HEK293T (cell line): ENCODE measurements around the gene NFATC2IP.

Experiments used
- CTCF ChIA-PET: fragments of 350-600 bp; formaldehyde crosslinking; extraction: SDS; loops from one replicate; lab custom pipeline; 2021; ENCODE audit warnings: antibody characterized with exemption, inconsistent platforms; lab: Yijun Ruan, JAX
- POLR2A ChIA-PET: fragments of 350-600 bp; formaldehyde crosslinking; extraction: SDS; loops from one replicate; lab custom pipeline; 2020; ENCODE audit warnings: antibody characterized with exemption, inconsistent platforms; lab: Yijun Ruan, JAX
- DNase-seq: peaks from one replicate; pipeline ENCODE4 v3.0.0; 2012; ENCODE audit warnings: mixed read lengths; ENCODE audit errors: extremely low spot score
- ARNT ChIP-seq: fragments of 450-650 bp; IDR thresholded peaks from 2 replicates; pipeline ENCODE4 v1.6.1; 2017; ENCODE audit warnings: mild to moderate bottlenecking
- BHLHE40 ChIP-seq: fragments of 450-650 bp; IDR thresholded peaks from 2 replicates; pipeline ENCODE4 v1.6.1; 2016; ENCODE audit warnings: mild to moderate bottlenecking, moderate library complexity, borderline replicate concordance
- CTBP1 ChIP-seq: fragments of 450-650 bp; IDR thresholded peaks from 2 replicates; pipeline ENCODE4 v1.6.1; 2016; ENCODE audit warnings: borderline replicate concordance
- ELF4 ChIP-seq: fragments of 450-650 bp; IDR thresholded peaks from 2 replicates; pipeline ENCODE4 v1.6.1; 2017; ENCODE audit warnings: antibody characterized with exemption
- FOXA1 ChIP-seq: fragments of 450-650 bp; IDR thresholded peaks from 2 replicates; pipeline ENCODE4 v1.6.1; 2016; ENCODE audit warnings: mild to moderate bottlenecking
- FOXK2 ChIP-seq: fragments of 450-650 bp; IDR thresholded peaks from 2 replicates; pipeline ENCODE4 v1.6.1; 2016; ENCODE audit warnings: mild to moderate bottlenecking
- FOXM1 ChIP-seq: fragments of 450-650 bp; IDR thresholded peaks from 2 replicates; pipeline ENCODE4 v1.6.1; 2017; ENCODE audit warnings: mild to moderate bottlenecking, borderline replicate concordance
- HDGF ChIP-seq: fragments of 450-650 bp; IDR thresholded peaks from 2 replicates; pipeline ENCODE4 v1.6.1; 2017; ENCODE audit warnings: antibody characterized with exemption, borderline replicate concordance
- L3MBTL2 ChIP-seq: fragments of 450-650 bp; conservative IDR thresholded peaks from 2 replicates; pipeline ENCODE4 v1.6.1; 2016; ENCODE audit warnings: mild to moderate bottlenecking
- LEF1 ChIP-seq: fragments of 450-650 bp; IDR thresholded peaks from 2 replicates; pipeline ENCODE4 v1.6.1; 2017; ENCODE audit warnings: mild to moderate bottlenecking, borderline replicate concordance
- NFRKB ChIP-seq: fragments of 450-650 bp; IDR thresholded peaks from 2 replicates; pipeline ENCODE4 v1.6.1; 2016; ENCODE audit warnings: mild to moderate bottlenecking, moderate library complexity
- PKNOX1 ChIP-seq: fragments of 450-650 bp; IDR thresholded peaks from 2 replicates; pipeline ENCODE4 v1.6.1; 2016
- SP1 ChIP-seq: fragments of 450-650 bp; IDR thresholded peaks from 2 replicates; pipeline ENCODE4 v1.6.1; 2017
- SUZ12 ChIP-seq: fragments of 450-650 bp; IDR thresholded peaks from 2 replicates; pipeline ENCODE4 v1.6.1; 2016; ENCODE audit warnings: mild to moderate bottlenecking
- TARDBP ChIP-seq: fragments of 450-650 bp; IDR thresholded peaks from 2 replicates; pipeline ENCODE4 v1.6.1; 2016
- ZNF384 ChIP-seq: fragments of 450-650 bp; IDR thresholded peaks from 2 replicates; pipeline ENCODE4 v1.6.1; 2016

Gene NFATC2IP

GRCh38 chr16:29007730-29008593, 57.2 kb downstream of the NFATC2IP start:
- POLR2A ChIA-PET = no interaction called here
- TF ChIP-seq FOXM1 (no peak), HDGF (no peak), TARDBP (no peak), BHLHE40 (no peak), SUZ12 (no peak), PKNOX1 (no peak)
- peak; percentile 3 for DNase-seq

GRCh38 chr16:29009050-29009837, 58.5 kb downstream of the NFATC2IP start:
- CTCF ChIA-PET = no interaction called here
- no peak for TF ChIP-seq FOXK2
- DNase-seq = no peak
- POLR2A ChIA-PET = interaction anchor here (1.2 kb wide), 1 partner anchor 19 kb away, joined by 3 read pairs; no protein-coding TSS in a partner anchor

More at GRCh38 chr16:29007730-29008593, 57.2 kb downstream of the NFATC2IP start:
- CTCF ChIA-PET = no interaction called here

GRCh38 chr16:29009838-29010166, 59.1 kb downstream of the NFATC2IP start:
- ChIA-PET POLR2A (interaction anchor here (1.2 kb wide), 1 partner anchor 18 kb away, joined by 3 read pairs; no protein-coding TSS in a partner anchor), CTCF (no interaction called here)
- no peak for DNase-seq
- TF ChIP-seq SP1 (no peak), NFRKB (no peak), SUZ12 (no peak)

- POLR2A ChIA-PET = no interaction called here
- TF ChIP-seq BHLHE40 (no peak), FOXA1 (no peak), FOXK2 (no peak)
- CTCF ChIA-PET = interaction anchor here (0.6 kb wide), 1 partner anchor 9 kb away, joined by 6 read pairs; no protein-coding TSS in a partner anchor
- peak; percentile 42 for DNase-seq
These were observed 60.4 kb downstream of the NFATC2IP start for GRCh38 chr16:29011112-29011511.

GRCh38 chr16:29011851-29012250, 61.1 kb downstream of the NFATC2IP start:
- no peak for TF ChIP-seq CTBP1
- TF ChIP-seq HDGF = no peak
- no peak for TF ChIP-seq TARDBP
- no peak for TF ChIP-seq ZNF384
- no peak for TF ChIP-seq ELF4

GRCh38 chr16:29012913-29013553, 62.3 kb downstream of the NFATC2IP start:
- CTCF ChIA-PET = no interaction called here
- POLR2A ChIA-PET = no interaction called here

More at GRCh38 chr16:29011851-29012250, 61.1 kb downstream of the NFATC2IP start:
- ChIA-PET POLR2A (no interaction called here), CTCF (no interaction called here)
- no peak for DNase-seq

GRCh38 chr16:29014561-29015069, 63.9 kb downstream of the NFATC2IP start:
- POLR2A ChIA-PET = no interaction called here
- TF ChIP-seq L3MBTL2 (no peak), FOXK2 (no peak), LEF1 (no peak), ZNF384 (no peak), PKNOX1 (no peak), ARNT (no peak), SUZ12 (no peak), HDGF (no peak), FOXA1 (no peak), TARDBP (no peak), ELF4 (no peak), BHLHE40 (no peak), FOXM1 (no peak), SP1 (no peak), NFRKB (no peak)
- CTCF ChIA-PET = no interaction called here
- DNase-seq = no peak

More at GRCh38 chr16:29012913-29013553, 62.3 kb downstream of the NFATC2IP start:
- TF ChIP-seq FOXK2 = no peak
- no peak for TF ChIP-seq FOXM1
- DNase-seq = no peak
